Fibroblast of villous mesenchyme (primary cell): ENCODE results near the gene TIE1. TPM values are rescaled to one million over a fixed set of nuclear protein-coding genes. Genes with fewer than 3 reads are reported as not detected.

Source experiments
- DNase-seq: peaks from one replicate; pipeline ENCODE4 v3.0.0-alpha.2; 2010; ENCODE audit warnings: low read depth
- H3K4me3 ChIP-seq: 2 replicates; pipeline ENCODE4 v1.5.1; 2011; ENCODE audit warnings: low read depth, mild to moderate bottlenecking, low read length
- total RNA-seq: library from RNA; depleted of rRNA; stranded (reverse); fragments of >200 nt; gene quantifications from 2 replicates; pipeline ENCODE4 v1.2.3, GENCODE V29; 2012
- TF ChIP-seq, protein P1 (sequence below): IDR thresholded peaks from 2 replicates; pipeline ENCODE4 v1.5.1; 2012; ENCODE audit warnings: low read depth, mild to moderate bottlenecking, low read length; ENCODE audit not compliant: insufficient read depth

The TIE1 gene
- total RNA-seq, 1 donor: under 0.01 TPM

DNA sequence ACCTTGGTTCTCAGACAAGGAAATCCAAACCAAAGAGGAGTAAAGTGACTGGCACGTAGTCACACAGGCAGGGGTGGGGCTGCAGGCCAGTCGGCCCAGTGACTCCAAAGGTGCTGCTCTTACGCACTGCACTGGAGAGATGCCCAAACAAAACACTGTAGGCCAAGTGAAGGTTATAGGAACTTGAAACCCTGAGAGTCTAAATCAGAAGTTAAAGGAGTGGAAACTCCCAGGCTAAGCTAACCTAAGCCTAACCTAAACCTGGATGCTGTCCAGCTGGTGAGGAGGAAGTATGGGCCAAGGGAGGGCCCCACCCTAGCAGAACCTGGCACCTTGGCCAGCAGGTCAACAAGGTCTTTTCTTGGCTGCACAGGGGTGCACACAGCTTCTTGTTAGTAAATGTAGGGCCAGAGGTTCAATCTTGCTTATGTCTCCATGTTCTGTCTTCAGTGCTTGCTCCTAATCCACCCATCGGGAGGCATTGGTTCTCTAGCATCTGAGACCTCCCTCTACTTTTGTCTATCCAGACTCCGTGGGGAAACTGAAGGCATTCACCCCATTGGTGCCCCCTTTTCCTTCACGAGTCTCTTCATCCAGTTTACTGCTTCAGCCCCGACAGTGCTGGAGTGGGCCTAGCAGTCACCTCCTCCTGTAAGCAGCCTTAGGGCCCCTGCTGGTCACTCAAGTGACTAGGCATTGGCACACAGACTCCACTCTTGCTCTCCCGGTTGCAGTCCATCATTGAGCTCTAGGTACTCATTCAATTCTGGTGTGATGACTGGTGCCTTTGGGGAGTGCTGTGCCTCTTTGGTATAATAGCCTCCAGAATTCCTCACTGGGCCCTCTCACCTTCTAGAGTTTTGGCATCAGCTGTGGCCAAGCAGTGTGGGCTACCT is 43.9 kb upstream of the TIE1 start:
- H3K4me3 ChIP-seq: no peak overlapping the region
- TF ChIP-seq, protein P1, sequence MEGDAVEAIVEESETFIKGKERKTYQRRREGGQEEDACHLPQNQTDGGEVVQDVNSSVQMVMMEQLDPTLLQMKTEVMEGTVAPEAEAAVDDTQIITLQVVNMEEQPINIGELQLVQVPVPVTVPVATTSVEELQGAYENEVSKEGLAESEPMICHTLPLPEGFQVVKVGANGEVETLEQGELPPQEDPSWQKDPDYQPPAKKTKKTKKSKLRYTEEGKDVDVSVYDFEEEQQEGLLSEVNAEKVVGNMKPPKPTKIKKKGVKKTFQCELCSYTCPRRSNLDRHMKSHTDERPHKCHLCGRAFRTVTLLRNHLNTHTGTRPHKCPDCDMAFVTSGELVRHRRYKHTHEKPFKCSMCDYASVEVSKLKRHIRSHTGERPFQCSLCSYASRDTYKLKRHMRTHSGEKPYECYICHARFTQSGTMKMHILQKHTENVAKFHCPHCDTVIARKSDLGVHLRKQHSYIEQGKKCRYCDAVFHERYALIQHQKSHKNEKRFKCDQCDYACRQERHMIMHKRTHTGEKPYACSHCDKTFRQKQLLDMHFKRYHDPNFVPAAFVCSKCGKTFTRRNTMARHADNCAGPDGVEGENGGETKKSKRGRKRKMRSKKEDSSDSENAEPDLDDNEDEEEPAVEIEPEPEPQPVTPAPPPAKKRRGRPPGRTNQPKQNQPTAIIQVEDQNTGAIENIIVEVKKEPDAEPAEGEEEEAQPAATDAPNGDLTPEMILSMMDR: no peak
- no peak for DNase-seq

DNA sequence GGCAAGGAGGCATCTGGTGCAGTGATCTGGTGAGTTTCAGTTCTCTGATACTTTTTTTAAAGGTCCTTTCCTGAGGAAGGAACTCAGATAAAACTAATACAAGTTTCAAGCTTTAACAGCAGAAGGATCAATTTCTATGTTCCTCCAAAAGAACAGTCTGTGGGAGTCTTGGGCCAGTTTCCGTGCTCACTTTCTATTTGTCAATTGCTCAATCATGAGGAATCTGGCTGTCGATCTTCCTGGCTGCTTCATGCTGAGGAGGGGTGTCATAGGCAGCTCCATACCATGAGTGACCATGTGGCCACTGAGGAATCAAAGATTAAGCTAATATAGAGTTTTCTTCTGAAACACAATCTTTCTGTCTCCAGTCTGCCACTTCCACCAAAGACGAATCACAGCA is 42.4 kb upstream of the TIE1 start:
- H3K4me3 ChIP-seq: no peak overlapping the region
- DNase-seq: no peak
- TF ChIP-seq, protein P1: no peak

DNA sequence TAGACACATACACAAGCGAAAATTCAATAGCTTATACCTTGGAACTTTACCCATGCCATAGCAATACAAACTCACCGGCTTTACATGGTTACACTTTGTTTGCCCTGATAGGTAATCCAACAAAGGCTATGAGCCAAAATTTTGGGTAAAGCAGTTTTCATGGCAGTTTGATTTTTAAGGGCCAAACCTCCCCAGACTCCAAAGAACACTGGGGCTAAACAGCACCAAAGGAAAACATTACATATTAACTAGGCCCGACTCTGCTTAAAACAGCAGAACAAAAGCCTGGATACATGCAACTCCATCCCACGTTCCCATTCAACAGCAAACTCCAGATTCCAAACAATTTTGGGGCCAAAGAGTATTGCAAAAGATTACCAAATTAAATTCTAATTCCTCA is 35.4 kb upstream of the TIE1 start:
- DNase-seq: no peak
- TF ChIP-seq, protein P1: no peak

DNA sequence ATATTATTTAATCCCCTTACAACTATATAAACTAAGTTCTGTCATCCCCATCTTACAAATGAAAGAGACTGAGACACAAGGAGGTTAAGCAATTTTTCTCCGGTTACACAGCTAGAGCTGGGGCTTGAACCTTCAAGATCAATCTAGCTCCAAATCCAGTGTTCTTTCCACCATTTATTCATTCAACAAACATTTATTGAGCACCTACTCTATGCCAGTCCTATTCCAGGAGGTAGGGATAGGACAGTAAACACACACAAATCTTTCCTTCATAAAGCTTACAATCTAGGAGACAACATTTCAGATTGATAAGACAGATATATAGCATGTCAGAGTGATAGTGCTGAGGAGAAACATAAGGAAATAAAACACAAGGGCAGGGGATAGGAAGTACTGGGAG is 33.9 kb upstream of the TIE1 start:
- TF ChIP-seq, protein P1: no peak
- no peak overlapping the region for H3K4me3 ChIP-seq
- no peak for DNase-seq

More for the DNA sequence above, 35.4 kb upstream of the TIE1 start:
- H3K4me3 ChIP-seq: no peak overlapping the region

DNA sequence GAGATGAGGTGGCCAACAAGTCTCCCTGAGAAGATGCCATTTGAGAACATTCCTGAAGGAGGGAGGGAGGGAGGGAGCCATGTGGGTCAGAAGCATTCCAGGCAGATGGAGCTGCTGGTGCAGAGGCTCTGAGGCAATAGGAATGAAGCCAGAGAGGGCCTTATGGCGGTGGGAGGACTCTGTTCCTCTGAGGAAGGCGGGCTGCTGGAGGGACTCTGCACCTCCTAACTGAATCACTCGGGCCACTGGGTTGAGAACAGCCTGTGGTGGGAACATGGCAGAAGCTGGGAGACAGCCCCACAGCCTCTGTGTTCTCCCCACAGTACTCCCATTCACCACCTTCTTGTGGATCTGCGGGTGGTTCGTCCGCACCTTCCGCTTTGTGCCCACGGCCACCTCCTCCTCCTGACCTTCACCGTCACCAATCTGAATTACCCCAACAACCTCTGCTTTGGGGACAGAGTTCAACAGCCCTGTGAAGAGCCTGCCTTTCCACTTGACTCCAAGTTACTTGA is 33.4 kb upstream of the TIE1 start:
- TF ChIP-seq, protein P1: no peak
- DNase-seq: peak; percentile 63
- no peak overlapping the region for H3K4me3 ChIP-seq

DNA sequence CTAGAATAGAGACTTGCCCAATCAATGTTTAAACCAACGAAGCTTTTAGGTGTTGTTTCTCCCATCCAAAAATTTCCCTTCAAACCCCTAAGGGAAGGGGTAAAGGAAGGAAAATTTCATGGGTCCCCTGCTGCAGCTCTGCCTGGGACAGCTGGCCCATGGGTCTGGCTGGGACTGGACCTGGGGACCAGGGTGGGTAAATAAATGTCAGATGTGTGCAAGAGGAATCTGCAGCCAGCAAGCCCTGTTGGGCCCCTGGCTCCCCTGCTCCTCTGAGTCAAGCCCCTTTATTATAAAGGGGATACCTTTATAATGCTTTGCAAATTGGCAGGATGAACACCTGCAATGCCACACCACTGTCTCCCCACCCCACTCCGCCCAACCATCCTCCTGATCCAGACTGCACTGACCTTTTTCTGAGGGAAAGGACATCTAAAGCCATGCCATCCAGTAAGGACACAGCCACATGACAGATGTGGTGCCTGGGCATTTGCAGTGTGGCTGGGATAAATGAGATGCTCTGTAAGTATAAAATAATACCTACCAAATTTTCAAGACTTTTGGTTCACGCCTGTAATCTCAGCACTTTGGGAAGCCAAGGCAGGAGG is 32.9 kb upstream of the TIE1 start:
- DNase-seq: no peak
- no peak overlapping the region for H3K4me3 ChIP-seq
- TF ChIP-seq, protein P1: no peak
